ENCODE results near the gene CAVIN3.

CAVIN3 gene, protein sequence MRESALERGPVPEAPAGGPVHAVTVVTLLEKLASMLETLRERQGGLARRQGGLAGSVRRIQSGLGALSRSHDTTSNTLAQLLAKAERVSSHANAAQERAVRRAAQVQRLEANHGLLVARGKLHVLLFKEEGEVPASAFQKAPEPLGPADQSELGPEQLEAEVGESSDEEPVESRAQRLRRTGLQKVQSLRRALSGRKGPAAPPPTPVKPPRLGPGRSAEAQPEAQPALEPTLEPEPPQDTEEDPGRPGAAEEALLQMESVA

GRCh38 chr11:6320411-6321155, at the start of gene CAVIN3:
Gene CAVIN3, minus strand, starts transcription at chr11:6320501. Its CDS starts 25 bp downstream, at chr11:6320476.
- DNase-seq (ENCODE audit: low read depth in 2 of 2) = peak; percentile 73 to 88

DNA sequence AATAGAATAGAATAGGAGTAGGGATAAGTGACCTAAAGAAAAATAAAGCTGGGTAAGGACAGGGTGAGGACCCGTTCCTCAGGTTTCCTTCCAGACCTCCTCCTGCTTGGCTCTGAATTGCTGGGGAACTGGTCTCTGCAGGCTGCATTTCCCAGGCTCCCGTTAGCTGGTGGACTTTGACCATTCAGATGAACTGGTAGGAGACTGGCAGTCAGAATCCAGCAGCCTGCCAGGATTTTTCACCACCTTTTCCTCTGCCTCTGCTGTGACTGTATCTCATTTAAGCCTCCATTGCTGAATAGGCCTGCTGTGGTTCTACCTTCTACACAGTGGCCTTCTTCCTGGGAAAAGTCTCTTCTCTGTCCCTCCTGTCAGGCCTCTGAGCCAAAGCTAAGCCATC, 45.4 kb upstream of the CAVIN3 start:
- DNase-seq (ENCODE audit: low read depth in 2 of 2) = no peak

DNA sequence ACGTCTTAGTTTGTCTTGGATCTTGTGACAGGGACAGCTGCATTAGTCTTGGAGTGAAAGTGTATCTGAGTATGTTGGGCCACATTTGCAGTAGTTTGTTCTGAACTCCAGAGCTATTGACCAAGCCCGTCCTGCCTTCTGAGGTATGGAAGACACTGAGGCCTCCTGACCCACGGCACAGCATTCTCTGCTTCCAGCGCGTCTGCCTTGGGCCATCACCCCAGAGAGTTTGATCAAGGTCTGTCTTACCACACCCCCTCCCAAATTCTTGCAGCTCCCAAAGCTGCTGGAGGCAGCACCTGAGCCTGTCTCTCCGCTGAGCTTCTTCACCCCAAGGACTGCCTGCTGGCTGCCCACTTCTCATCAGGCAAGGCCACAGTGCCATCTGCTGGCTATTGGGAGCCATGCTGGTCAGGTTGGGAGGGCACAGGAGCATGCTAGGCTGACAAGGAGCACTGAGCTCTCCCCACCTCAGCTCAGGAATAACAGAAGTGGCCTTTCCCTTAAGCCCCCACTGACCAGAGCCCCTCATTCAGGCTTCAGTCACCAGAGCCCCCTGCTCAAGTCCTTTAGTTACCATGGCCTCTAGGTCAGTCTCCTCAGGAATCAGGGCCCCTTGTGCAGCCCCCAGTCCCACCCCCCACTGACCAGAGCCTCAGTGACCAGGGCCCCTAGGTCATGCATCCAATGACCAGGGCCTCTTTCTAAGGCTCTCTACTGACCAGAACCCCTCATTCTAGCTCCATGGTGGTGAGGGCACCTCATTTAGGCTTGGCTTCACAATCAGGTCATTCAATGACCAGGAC, 42.8 kb upstream of the CAVIN3 start:
- peak; percentile 62 to 69 for DNase-seq (ENCODE audit: low read depth in 2 of 2)

- DNase-seq (ENCODE audit: low read depth in 2 of 2) = no peak
Observed at GRCh38 chr11:6362185-6362872, 42.0 kb upstream of the CAVIN3 start.

DNA sequence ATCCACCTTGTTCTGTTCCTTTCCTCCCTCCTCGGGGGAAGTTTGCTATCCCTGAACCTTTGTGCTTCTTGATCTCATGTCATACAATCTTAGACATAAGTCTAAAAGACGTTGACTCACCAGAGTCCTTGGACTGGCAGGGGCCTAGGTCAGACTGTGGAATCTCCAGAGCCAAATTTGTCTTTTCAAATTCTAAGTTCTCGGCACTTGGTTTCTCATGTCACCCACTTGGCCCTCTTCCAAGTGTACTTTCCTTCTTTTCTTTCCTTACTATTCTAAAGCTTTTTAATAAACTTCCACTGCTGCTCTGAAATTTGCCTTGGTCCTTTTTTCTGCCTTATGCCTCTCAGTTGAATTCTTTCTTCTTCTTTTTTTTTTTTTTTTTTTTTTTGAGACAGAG, 39.9 kb upstream of the CAVIN3 start:
- DNase-seq (ENCODE audit: low read depth in 2 of 2) = no peak

DNA sequence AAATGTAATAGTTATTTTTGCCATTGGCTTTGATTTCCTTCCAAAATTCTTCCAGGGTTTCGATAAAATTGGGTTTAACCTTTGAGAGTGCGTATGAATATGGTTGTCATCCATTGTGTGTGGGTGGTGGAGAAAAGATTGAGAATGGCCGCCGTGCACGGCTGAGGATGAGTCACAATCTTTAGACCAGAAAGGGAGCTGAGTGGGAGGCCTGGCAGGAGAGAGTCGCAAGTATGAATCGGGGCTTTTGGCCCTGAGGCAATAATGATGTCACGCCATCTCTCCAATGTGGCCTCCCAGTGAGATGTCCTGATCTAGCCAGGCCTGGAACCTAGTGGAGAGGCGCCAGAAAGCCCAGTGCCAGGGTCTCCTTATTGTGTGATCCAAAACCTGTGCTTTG, 36.9 kb upstream of the CAVIN3 start:
- DNase-seq (ENCODE audit: low read depth in 2 of 2) = peak; percentile 43 to 55

DNA sequence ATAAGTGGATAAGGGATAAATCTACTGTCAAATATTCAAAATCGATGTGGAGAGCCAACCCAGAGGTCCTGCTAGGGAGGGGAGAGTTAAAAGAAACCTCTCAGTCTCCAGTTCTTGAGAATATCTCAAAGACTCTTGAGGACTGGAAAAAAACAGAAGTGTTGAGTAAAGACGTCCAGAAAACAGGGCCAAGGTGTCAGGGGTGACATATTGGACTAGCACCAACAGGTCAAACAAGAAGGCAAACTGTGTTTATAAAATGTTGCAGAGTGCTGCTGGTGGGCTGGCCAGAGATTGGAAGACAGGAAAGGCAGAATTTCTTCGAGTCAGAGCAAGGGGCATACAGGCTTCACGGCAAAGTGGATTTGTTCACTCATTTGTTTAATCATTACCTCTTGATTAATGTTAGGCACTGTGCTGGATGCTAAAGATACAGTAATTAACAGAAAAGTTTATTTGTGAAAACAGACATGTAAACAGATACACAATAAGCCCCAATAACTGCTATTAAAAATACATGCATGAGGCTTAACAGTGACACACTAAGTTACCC, 36.3 kb upstream of the CAVIN3 start:
- no peak for DNase-seq (ENCODE audit: low read depth in 2 of 2)

DNA sequence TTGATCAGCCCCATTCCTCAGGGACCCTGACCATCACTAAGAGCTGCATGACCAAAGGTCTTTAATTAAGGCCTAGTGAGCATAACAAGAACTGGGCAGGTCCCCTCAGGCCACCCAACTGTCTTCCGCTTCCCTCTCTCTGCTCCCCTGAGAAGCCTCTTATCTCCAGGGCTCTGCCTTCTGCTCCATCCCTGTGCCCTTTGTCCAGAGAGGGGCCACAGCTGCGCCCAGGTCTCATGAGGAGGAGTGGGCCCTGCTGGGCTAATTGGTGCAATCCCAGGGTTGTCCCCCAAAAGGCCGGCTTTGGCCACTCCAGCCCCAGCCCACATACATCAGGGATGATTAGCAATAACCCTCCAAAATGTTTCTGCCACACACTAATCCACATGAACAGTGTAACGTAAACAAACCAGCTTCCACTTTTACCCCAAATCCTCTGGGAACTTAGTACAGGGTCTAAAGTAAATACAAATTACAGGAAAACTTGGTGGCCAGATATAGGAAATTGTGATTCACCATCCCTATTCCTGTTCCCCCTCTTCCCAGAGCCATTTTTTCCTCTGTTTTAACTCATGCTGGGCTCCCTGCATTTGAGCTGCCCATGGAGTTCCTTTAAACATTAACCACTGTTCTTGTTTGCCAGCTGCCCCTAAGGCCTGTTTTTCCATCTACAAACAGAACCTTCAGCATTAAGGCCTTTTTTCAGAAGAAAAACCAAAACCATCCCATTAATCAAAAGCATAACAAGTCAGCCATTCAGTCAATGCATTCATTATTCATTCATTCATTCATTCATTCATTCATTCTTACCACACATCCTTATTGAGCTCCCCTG, 34.6 kb upstream of the CAVIN3 start:
- DNase-seq (ENCODE audit: low read depth in 2 of 2) = no peak

GRCh38 chr11:6353367-6353987, 33.2 kb upstream of the CAVIN3 start:
- peak; percentile 33 to 51 for DNase-seq (ENCODE audit: low read depth in 2 of 2)

GRCh38 chr11:6351782-6352382, 31.6 kb upstream of the CAVIN3 start:
- peak; percentile 9 to 22 for DNase-seq (ENCODE audit: low read depth in 2 of 2)

GRCh38 chr11:6350486-6350885, 30.2 kb upstream of the CAVIN3 start:
- DNase-seq (ENCODE audit: low read depth in 2 of 2) = no peak

DNA sequence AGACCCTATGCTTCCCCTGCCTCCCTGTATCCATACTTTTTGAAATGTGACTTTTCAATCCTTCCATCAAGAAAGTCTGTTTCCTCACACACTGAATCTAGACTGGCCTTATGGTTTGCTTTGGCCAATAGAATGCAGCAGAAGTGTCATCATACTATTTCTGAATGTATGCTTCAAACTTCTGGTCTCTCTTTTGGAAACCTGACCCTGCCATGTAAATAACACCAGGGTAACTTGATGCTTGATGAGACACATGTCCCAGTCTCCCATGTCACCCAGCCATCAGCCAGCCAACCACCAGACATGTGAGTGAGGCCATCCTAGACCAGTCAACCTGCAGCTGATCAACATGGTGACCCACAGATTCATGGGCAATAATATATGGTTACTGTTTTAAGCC, 29.7 kb upstream of the CAVIN3 start:
- DNase-seq (ENCODE audit: low read depth in 2 of 2) = no peak

DNA sequence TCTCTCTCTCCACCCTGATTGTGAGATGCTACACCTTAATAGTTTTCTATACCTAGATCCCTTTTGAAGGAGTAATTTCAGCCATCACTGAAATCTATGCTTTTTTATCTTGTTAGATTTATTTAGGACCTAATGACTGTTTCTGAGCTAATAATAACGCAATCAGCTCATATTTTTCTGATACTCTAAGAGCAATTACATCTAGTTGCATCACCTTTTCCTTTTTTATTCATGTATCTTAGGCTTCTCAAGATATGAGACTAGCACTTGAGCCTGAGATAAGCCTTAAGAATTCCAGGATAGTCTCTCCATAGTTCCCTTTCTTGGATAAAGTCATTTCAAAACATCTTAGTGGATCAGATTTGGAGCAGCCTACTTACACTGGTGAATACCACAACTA, 25.1 kb upstream of the CAVIN3 start:
- DNase-seq (ENCODE audit: low read depth in 2 of 2) = no peak

DNA sequence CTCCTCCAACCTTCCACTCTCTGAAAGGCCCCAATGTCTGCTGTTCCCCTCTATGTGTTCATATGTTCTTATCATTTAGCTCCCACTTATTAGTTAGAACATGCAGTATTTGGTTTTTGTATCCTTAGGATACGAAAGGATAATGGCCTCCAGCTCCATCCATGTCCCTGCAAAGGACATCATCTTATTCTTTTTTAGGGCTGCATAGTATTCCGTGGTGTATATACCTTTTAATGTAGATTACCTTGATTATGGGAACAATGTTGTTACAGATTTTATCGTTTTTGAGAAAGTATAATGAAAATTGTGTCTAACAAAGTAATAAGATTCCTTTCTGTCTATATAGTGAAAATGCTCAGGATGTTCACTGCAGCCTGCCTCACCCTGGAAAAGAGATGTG, 16.0 kb upstream of the CAVIN3 start:
- no peak for DNase-seq (ENCODE audit: low read depth in 2 of 2)

DNA sequence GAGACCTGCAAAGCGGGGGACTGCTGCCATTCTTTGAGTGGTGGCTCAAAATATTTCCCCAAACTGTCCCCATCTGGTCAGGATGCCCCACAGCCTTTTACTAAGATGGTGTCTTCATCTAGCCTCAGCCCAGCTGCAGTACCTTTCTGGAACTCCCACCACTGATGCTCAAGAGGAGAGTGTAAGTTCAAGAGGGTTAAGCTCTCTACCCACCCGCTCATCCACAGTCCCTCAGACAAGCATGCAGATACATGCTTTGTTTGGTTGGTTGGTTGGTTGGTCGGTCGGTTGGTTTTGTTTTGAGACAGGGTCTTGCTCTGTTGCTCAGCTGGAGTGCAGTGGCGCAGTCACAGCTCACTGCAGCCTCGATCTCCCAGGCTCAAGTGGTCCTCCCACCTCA, 14.5 kb upstream of the CAVIN3 start:
- no peak for DNase-seq (ENCODE audit: low read depth in 2 of 2)

DNA sequence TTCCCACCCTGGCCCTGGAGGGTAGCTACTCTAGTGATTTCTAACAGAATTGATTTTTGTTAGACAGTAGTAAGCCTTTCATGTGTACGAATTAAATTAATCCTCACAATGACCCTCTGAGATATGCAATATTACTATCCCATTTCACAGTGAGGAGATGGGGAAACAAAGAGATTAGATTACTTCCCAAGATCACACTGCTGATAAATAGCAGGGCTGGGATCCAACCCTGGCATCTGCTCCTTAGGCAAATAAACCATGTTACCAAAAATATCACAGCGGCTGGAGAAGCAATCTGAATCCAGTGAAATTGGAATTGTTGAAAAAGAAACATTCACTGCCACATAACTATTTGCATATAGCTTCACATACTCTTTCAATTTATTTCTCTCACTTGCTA, 12.8 kb upstream of the CAVIN3 start:
- no peak for DNase-seq (ENCODE audit: low read depth in 2 of 2)

DNA sequence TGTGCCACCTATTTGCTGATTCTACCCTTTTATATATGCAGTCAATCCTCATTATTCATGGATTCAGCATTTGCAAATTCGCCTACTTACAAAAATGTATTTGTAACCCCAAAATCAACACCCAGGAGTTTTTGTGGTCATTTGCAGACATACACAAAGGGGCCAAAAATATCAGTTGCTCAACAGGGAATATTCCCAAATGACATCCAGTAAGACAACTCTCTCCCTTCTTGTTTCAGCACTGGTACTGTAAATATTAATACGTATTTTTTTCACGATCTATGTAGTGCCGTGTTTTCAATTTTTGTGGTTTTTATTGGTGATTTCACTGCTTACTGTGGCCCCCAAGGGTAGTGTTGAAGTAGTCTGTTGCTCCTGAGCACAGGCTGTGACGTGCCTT, 11.8 kb upstream of the CAVIN3 start:
- no peak for DNase-seq (ENCODE audit: low read depth in 2 of 2)

DNA sequence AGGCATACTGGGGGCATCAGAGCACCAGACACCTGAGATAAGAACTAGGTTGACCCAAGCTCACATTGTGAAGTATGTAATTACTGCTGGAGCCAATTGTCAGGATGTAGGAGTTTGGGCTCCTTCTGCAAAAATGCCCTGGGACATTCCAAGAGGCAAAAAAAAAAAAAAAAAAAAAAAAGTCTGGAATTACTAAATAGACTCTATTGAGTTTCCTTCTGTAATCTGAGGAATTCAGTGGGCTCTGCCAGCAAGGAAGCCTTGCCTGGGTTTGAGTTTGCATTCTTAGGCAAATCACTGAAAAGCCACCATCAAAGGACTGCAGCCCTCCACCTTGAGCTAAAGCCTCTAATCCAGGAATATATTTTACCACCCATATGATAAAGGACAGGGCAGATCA, 8.0 kb upstream of the CAVIN3 start:
- no peak for DNase-seq (ENCODE audit: low read depth in 2 of 2)

DNA sequence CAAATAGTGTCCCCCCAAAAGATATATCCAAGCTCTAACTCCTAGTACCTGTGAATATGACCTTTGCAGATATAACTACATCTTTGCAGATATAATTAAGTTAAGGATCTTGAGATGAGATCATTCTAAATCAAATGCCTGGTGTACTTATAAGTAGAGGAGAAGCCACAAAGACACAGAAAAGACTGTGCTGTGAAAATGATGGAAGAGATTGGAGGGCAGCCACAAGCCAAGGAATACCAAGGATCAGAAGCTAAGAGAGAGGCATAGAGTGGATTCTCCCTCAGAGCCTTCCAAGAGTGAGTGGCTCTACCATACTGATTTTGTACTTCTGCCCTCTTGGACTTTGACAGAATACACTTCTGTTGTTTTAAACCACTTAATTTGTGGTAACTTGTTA, 7.5 kb upstream of the CAVIN3 start:
- no peak for DNase-seq (ENCODE audit: low read depth in 2 of 2)

DNA sequence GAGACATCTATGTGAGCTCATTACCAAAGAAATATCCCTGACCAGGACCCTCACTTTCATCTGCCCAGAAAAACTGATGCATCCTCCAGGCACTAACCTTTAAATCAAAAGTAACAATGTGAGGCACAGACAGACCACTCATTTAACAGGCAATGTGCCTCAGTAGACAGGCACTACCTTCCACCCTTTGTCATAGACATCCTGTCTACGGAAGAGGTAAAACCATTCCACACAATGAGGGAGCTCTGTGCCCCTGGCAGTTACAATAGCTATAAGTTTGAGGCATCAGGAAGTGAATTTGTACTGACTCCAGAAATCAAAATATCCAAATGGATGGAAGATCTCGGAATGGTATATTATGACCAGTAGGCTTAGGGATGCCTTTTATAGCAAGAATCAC, 6.7 kb upstream of the CAVIN3 start:
- DNase-seq (ENCODE audit: low read depth in 2 of 2) = no peak

Measured in stimulated activated CD4-positive, alpha-beta T cell treated with anti-CD3 and anti-CD28 coated beads, Interleukin-4, amount 100 ng/mL, for 48 hours (primary cell).